ENCODE results near the gene CHGA. TPM values are rescaled to one million over a fixed set of nuclear protein-coding genes. Genes with fewer than 3 reads are reported as not detected.

CHGA gene
- total and polyA plus RNA-seq, 2 of the 13 experiments (the other 11 are each of a cell fraction or from before 2014, with no cell fraction given): not detected

- TF ChIP-seq ZHX2 (IDR thresholded peaks at IDR 0.05; ENCODE audit: low read depth) (no peak), ZHX2 (CRISPR knock-in tag; IDR thresholded peaks at IDR 0.05; ENCODE audit: borderline replicate concordance) (no peak), SMARCC2 (IDR thresholded peaks at IDR 0.05) (no peak)
- TF ChIP-seq, protein P1, sequence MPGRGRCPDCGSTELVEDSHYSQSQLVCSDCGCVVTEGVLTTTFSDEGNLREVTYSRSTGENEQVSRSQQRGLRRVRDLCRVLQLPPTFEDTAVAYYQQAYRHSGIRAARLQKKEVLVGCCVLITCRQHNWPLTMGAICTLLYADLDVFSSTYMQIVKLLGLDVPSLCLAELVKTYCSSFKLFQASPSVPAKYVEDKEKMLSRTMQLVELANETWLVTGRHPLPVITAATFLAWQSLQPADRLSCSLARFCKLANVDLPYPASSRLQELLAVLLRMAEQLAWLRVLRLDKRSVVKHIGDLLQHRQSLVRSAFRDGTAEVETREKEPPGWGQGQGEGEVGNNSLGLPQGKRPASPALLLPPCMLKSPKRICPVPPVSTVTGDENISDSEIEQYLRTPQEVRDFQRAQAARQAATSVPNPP (CRISPR knock-in tag; IDR thresholded peaks at IDR 0.05): no peak
Observed at GRCh38 chr14:92950773-92951172, 27.8 kb downstream of the CHGA start (continued).

GRCh38 chr14:92951261-92951660, 28.3 kb downstream of the CHGA start:
- WGBS (ENCODE audit: low lambda C conversion rate): 67% methylated on average over 4 of the region's 7 CpGs
- Histone ChIP-seq H3K9me3 (ENCODE audit: low read length) (no peaks in the 10 kb centered on the region), H3K79me2 (ENCODE audit: insufficient read depth, low read length) (no peaks in the 10 kb centered on the region), H4K20me1 (ENCODE audit: insufficient read depth, low read length) (no peaks in the 10 kb centered on the region), H3K27ac (ENCODE audit: extremely low read length, insufficient read depth, low read length) (no peak overlapping the region), H2AFZ (ENCODE audit: low read length) (no peak overlapping the region), H3K4me2 (ENCODE audit: low read depth, low read length) (no peak overlapping the region), H3K4me3 (replicated peaks in 1 of 3; ENCODE audit: insufficient read depth in 1 of 3, low read depth in 2 of 3, low read length in 3 of 3) (no peak overlapping the region), H3K36me3 (replicated peaks in 1 of 2; ENCODE audit: control insufficient read depth in 1 of 2, insufficient read depth in 2 of 2, low read length in 2 of 2) (peaks cover 7 to 11% of the 10 kb centered on the region in 2 experiments; a peak in 1 of 5 replicates), H3K4me1 (ENCODE audit: insufficient read depth, low read length) (no peaks in the 10 kb centered on the region), H3K9ac (ENCODE audit: insufficient read depth, low read depth, low read length) (no peak overlapping the region), H3K27me3 (ENCODE audit: control insufficient read depth in 1 of 2, insufficient read depth in 2 of 2, low read length in 2 of 2) (no peaks in the 10 kb centered on the region; a peak in 1 of 5 replicates)
- BruUV-seq (replicated peaks): no TSS peak
- ATAC-seq: no peak
- in situ Hi-C loops (cut with HindIII; ENCODE audit: extremely low pct_ligation_motif_present, low pct_unique_long_range_greater_than_20kb) (loop anchor here (5.0 to 10.0 kb wide), 2 partner anchors 164 to 186 kb away; partner anchors contain the start of gene ITPK1), intact Hi-C loops (cut with micrococcal nuclease; ENCODE audit: unreplicated experiment) (no loop called here)
- DNase-seq (ENCODE audit: low spot score): no peak
- no peak for FAIRE-seq
- ChIA-PET CTCF (ENCODE audit: low intra/inter-chr PET ratio, low total read pairs) (interaction anchor here (0.7 to 1.6 kb wide), 7 partner anchors 161 to 268 kb away, joined by 3 to 32 read pairs (median 6); partner anchors contain the start of gene ITPK1), POLR2A (no interaction called here)
- TF ChIP-seq U2AF1 (optimal IDR thresholded peaks at IDR 0.05; ENCODE audit: low read depth, low read length) (no peak), KAT8 (CRISPR knock-in tag; IDR thresholded peaks at IDR 0.05) (no peak), CEBPB (IDR thresholded peaks at IDR 0.05; ENCODE audit: borderline replicate concordance, low read depth, low read length) (no peak), NAIF1 (CRISPR knock-in tag; IDR thresholded peaks at IDR 0.05; ENCODE audit: borderline replicate concordance) (no peak), CENPT (CRISPR knock-in tag; IDR thresholded peaks at IDR 0.05; ENCODE audit: low read depth) (no peak), ZFX (CRISPR knock-in tag; IDR thresholded peaks at IDR 0.05; ENCODE audit: low read depth) (no peak), ZNF629 (CRISPR knock-in tag; conservative IDR thresholded peaks at IDR 0.05) (no peak), ZNF747 (CRISPR knock-in tag; IDR thresholded peaks at IDR 0.05; ENCODE audit: borderline replicate concordance) (no peak), HOXA3 (CRISPR knock-in tag; IDR thresholded peaks at IDR 0.05) (no peak), ELK4 (CRISPR knock-in tag; IDR thresholded peaks at IDR 0.05; ENCODE audit: borderline replicate concordance) (no peak), ZNF879 (CRISPR knock-in tag; IDR thresholded peaks at IDR 0.05) (no peak)
- TF ChIP-seq, protein P2, sequence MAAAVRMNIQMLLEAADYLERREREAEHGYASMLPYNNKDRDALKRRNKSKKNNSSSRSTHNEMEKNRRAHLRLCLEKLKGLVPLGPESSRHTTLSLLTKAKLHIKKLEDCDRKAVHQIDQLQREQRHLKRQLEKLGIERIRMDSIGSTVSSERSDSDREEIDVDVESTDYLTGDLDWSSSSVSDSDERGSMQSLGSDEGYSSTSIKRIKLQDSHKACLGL (CRISPR knock-in tag; IDR thresholded peaks at IDR 0.05): no peak
